Measurements from ENCODE around the gene GALT. TPM values are rescaled to one million over a fixed set of nuclear protein-coding genes. Genes with fewer than 3 reads are reported as not detected.

The GALT gene
- total and polyA plus RNA-seq, 2 experiments from 2014 or later, result 31.5 to 35.1 TPM

DNA sequence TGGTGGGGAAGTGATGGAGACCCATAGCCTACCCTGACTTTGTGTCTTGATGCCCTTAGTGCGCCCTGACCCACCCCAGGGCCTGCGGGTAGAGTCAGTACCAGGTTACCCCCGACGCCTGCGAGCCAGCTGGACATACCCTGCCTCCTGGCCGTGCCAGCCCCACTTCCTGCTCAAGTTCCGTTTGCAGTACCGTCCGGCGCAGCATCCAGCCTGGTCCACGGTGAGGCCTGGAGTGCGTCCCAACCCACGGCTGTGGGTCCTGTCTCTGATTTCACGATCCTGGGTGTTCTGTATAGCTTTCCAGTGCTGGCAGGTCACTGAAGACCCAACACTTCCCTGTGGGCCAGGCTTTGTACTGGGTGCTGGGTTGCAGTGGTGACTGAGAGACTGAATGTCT lies 12.0 kb downstream of the GALT start (continued):
- TF ChIP-seq, protein P1, sequence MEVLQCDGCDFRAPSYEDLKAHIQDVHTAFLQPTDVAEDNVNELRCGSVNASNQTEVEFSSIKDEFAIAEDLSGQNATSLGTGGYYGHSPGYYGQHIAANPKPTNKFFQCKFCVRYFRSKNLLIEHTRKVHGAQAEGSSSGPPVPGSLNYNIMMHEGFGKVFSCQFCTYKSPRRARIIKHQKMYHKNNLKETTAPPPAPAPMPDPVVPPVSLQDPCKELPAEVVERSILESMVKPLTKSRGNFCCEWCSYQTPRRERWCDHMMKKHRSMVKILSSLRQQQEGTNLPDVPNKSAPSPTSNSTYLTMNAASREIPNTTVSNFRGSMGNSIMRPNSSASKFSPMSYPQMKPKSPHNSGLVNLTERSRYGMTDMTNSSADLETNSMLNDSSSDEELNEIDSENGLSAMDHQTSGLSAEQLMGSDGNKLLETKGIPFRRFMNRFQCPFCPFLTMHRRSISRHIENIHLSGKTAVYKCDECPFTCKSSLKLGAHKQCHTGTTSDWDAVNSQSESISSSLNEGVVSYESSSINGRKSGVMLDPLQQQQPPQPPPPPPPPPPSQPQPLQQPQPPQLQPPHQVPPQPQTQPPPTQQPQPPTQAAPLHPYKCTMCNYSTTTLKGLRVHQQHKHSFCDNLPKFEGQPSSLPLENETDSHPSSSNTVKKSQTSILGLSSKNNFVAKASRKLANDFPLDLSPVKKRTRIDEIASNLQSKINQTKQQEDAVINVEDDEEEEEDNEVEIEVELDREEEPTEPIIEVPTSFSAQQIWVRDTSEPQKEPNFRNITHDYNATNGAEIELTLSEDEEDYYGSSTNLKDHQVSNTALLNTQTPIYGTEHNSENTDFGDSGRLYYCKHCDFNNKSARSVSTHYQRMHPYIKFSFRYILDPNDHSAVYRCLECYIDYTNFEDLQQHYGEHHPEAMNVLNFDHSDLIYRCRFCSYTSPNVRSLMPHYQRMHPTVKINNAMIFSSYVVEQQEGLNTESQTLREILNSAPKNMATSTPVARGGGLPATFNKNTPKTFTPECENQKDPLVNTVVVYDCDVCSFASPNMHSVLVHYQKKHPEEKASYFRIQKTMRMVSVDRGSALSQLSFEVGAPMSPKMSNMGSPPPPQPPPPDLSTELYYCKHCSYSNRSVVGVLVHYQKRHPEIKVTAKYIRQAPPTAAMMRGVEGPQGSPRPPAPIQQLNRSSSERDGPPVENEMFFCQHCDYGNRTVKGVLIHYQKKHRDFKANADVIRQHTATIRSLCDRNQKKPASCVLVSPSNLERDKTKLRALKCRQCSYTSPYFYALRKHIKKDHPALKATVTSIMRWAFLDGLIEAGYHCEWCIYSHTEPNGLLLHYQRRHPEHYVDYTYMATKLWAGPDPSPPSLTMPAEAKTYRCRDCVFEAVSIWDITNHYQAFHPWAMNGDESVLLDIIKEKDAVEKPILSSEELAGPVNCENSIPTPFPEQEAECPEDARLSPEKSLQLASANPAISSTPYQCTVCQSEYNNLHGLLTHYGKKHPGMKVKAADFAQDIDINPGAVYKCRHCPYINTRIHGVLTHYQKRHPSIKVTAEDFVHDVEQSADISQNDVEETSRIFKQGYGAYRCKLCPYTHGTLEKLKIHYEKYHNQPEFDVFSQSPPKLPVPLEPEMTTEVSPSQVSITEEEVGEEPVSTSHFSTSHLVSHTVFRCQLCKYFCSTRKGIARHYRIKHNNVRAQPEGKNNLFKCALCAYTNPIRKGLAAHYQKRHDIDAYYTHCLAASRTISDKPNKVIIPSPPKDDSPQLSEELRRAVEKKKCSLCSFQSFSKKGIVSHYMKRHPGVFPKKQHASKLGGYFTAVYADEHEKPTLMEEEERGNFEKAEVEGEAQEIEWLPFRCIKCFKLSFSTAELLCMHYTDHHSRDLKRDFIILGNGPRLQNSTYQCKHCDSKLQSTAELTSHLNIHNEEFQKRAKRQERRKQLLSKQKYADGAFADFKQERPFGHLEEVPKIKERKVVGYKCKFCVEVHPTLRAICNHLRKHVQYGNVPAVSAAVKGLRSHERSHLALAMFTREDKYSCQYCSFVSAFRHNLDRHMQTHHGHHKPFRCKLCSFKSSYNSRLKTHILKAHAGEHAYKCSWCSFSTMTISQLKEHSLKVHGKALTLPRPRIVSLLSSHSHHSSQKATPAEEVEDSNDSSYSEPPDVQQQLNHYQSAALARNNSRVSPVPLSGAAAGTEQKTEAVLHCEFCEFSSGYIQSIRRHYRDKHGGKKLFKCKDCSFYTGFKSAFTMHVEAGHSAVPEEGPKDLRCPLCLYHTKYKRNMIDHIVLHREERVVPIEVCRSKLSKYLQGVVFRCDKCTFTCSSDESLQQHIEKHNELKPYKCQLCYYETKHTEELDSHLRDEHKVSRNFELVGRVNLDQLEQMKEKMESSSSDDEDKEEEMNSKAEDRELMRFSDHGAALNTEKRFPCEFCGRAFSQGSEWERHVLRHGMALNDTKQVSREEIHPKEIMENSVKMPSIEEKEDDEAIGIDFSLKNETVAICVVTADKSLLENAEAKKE (CRISPR knock-in tag; IDR thresholded peaks at IDR 0.05), result no peak
- no peak for TF ChIP-seq EZH2phosphoT487 (IDR thresholded peaks at IDR 0.05; ENCODE audit: unreplicated experiment)
- TF ChIP-seq, protein P2, sequence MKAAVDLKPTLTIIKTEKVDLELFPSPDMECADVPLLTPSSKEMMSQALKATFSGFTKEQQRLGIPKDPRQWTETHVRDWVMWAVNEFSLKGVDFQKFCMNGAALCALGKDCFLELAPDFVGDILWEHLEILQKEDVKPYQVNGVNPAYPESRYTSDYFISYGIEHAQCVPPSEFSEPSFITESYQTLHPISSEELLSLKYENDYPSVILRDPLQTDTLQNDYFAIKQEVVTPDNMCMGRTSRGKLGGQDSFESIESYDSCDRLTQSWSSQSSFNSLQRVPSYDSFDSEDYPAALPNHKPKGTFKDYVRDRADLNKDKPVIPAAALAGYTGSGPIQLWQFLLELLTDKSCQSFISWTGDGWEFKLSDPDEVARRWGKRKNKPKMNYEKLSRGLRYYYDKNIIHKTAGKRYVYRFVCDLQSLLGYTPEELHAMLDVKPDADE (IDR thresholded peaks at IDR 0.05), result no peak
- TF ChIP-seq ZNF331 (CRISPR knock-in tag; IDR thresholded peaks at IDR 0.05; ENCODE audit: low read depth), result no peak

DNA sequence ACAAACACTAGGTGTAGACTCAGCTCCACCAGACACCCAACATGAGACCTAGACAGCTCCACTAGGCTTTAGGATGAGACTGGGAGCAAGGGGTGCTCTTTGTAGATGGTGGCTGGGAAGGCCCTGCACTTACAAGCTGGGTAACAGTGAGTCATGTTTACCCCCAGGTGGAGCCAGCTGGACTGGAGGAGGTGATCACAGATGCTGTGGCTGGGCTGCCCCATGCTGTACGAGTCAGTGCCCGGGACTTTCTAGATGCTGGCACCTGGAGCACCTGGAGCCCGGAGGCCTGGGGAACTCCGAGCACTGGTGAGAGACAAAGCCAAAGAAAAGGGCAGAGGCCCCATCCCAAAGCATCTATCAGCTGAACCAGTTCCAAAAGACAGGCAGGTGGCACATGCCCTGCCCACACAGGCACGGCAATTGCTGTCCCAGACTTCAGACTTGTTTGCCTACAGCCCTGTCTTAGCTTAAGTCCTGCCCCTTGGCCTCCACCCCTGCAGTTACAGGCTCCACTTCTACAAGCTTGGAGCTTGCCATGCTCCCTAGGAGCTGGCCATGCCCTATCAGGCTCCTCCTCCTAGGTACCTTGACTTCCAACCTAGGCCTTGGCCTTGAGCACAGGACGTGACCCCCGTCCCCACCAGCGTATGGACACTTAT lies 13.2 kb downstream of the GALT start:
- no peaks in the 10 kb centered on the region for H3K36me3 ChIP-seq (ENCODE audit: insufficient read depth)
- no peak overlapping the region for H3K4me2 ChIP-seq
- peaks cover 3% of the 10 kb centered on the region for H3K4me1 ChIP-seq (ENCODE audit: insufficient read depth)
- H3K27ac Mint-ChIP-seq, result no peak overlapping the region
- H3K27me3 ChIP-seq (ENCODE audit: insufficient read depth), result no peaks in the 10 kb centered on the region
- H3K79me2 ChIP-seq (replicated peaks; ENCODE audit: insufficient read depth), result no peaks in the 10 kb centered on the region
- H3K4me3 ChIP-seq, result no peak overlapping the region
- DNase-seq (ENCODE audit: low spot score), result no peak
- H3K36me3 Mint-ChIP-seq (ENCODE audit: low read depth), result no peaks in the 10 kb centered on the region
- H3K27ac ChIP-seq (ENCODE audit: low read depth), result no peak overlapping the region
- H2AFZ ChIP-seq, result no peak overlapping the region
- H3K4me3 Mint-ChIP-seq, result no peak overlapping the region
- no peaks in the 10 kb centered on the region for H3K9me2 ChIP-seq (ENCODE audit: insufficient read depth)
- H3K4me1 Mint-ChIP-seq, result peaks cover 14% of the 10 kb centered on the region
- ATAC-seq, result no peak
- H3K9me3 Mint-ChIP-seq, result no peaks in the 10 kb centered on the region; the same call in 2 of the 3 replicates
- H3K27me3 Mint-ChIP-seq (ENCODE audit: insufficient read depth, low read depth, poor library complexity), result peaks cover 20% of the 10 kb centered on the region
- no peaks in the 10 kb centered on the region for H3F3A ChIP-seq (replicated peaks; ENCODE audit: low read depth)
- H4K20me1 ChIP-seq (replicated peaks; ENCODE audit: insufficient read depth), result no peaks in the 10 kb centered on the region
- TF ChIP-seq CREB1 (CRISPR knock-in tag; IDR thresholded peaks at IDR 0.05; ENCODE audit: low read depth) (no peak), POLR2AphosphoS5 (IDR thresholded peaks at IDR 0.05; ENCODE audit: low read depth) (no peak), ZNF331 (CRISPR knock-in tag; IDR thresholded peaks at IDR 0.05; ENCODE audit: low read depth) (no peak), NANOG (IDR thresholded peaks at IDR 0.05; ENCODE audit: borderline replicate concordance) (no peak), EZH2phosphoT487 (IDR thresholded peaks at IDR 0.05; ENCODE audit: unreplicated experiment) (no peak), STAT1 (IDR thresholded peaks at IDR 0.05; ENCODE audit: unreplicated experiment) (no peak)
- TF ChIP-seq, protein P2 (IDR thresholded peaks at IDR 0.05), result no peak
- TF ChIP-seq, protein P3, sequence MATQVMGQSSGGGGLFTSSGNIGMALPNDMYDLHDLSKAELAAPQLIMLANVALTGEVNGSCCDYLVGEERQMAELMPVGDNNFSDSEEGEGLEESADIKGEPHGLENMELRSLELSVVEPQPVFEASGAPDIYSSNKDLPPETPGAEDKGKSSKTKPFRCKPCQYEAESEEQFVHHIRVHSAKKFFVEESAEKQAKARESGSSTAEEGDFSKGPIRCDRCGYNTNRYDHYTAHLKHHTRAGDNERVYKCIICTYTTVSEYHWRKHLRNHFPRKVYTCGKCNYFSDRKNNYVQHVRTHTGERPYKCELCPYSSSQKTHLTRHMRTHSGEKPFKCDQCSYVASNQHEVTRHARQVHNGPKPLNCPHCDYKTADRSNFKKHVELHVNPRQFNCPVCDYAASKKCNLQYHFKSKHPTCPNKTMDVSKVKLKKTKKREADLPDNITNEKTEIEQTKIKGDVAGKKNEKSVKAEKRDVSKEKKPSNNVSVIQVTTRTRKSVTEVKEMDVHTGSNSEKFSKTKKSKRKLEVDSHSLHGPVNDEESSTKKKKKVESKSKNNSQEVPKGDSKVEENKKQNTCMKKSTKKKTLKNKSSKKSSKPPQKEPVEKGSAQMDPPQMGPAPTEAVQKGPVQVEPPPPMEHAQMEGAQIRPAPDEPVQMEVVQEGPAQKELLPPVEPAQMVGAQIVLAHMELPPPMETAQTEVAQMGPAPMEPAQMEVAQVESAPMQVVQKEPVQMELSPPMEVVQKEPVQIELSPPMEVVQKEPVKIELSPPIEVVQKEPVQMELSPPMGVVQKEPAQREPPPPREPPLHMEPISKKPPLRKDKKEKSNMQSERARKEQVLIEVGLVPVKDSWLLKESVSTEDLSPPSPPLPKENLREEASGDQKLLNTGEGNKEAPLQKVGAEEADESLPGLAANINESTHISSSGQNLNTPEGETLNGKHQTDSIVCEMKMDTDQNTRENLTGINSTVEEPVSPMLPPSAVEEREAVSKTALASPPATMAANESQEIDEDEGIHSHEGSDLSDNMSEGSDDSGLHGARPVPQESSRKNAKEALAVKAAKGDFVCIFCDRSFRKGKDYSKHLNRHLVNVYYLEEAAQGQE (IDR thresholded peaks at IDR 0.05; ENCODE audit: unreplicated experiment), result no peak
- TF ChIP-seq, protein P4, sequence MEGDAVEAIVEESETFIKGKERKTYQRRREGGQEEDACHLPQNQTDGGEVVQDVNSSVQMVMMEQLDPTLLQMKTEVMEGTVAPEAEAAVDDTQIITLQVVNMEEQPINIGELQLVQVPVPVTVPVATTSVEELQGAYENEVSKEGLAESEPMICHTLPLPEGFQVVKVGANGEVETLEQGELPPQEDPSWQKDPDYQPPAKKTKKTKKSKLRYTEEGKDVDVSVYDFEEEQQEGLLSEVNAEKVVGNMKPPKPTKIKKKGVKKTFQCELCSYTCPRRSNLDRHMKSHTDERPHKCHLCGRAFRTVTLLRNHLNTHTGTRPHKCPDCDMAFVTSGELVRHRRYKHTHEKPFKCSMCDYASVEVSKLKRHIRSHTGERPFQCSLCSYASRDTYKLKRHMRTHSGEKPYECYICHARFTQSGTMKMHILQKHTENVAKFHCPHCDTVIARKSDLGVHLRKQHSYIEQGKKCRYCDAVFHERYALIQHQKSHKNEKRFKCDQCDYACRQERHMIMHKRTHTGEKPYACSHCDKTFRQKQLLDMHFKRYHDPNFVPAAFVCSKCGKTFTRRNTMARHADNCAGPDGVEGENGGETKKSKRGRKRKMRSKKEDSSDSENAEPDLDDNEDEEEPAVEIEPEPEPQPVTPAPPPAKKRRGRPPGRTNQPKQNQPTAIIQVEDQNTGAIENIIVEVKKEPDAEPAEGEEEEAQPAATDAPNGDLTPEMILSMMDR (conservative IDR thresholded peaks at IDR 0.05; ENCODE audit: low read depth in 2 of 2), result no peak
